Panc1 (cell line): Measurements from ENCODE around the gene FBXL4. TPM values are rescaled to one million over a fixed set of nuclear protein-coding genes. Genes with fewer than 3 reads are reported as not detected.

Experiments
- ATAC-seq: fragments of 200-7000 bp; cut with Tn5 transposase; 2 replicates; pipeline ENCODE4 v1.9.1; 2020; ENCODE audit warnings: mild to moderate bottlenecking, moderate library complexity
- BruUV-seq: library from RNA; stranded (reverse); fragments of 400-500 nt; replicated peaks from 2 replicates; lab custom pipeline; 2021; lab: Mats Ljungman, UMichigan
- CTCF ChIA-PET: fragments of 300-600 bp; sonication (Branson Sonifier 250); formaldehyde crosslinking; loops from one replicate; lab custom pipeline; 2022; ENCODE audit warnings: antibody characterized with exemption; lab: Charles Lee
- POLR2A ChIA-PET: fragments of 300-600 bp; sonication (Branson Sonifier 250); formaldehyde crosslinking; loops from one replicate; lab custom pipeline; 2022; ENCODE audit warnings: antibody characterized with exemption; lab: Charles Lee
- DNase-seq: peaks from one replicate; pipeline ENCODE4 v3.0.0-alpha.2; 2010; ENCODE audit warnings: low read depth, low spot score
- H3K27ac ChIP-seq: 2 replicates; pipeline ENCODE4 v1.5.1; 2011; ENCODE audit warnings: mild to moderate bottlenecking, low read length, inconsistent platforms
- H3K27me3 ChIP-seq: fragments of 200-500 bp; sonication (Bioruptor generic); 2 replicates; pipeline ENCODE4 v1.6.0; 2014; ENCODE audit warnings: low read length, inconsistent platforms; ENCODE audit not compliant: control insufficient read depth, insufficient read depth
- H3K36me3 ChIP-seq: fragments of 200-500 bp; sonication (Bioruptor generic); 2 replicates; pipeline ENCODE4 v1.5.1; 2014; ENCODE audit warnings: inconsistent platforms, mild to moderate bottlenecking, low read length, moderate library complexity; ENCODE audit not compliant: control insufficient read depth, insufficient read depth
- H3K4me1 ChIP-seq: 2 replicates; pipeline ENCODE4 v1.5.1; 2011; ENCODE audit warnings: inconsistent platforms, mild to moderate bottlenecking, low read length, moderate library complexity; ENCODE audit not compliant: control insufficient read depth, insufficient read depth
- H3K4me3 ChIP-seq, 2 experiments: 2 replicates each; pipeline ENCODE4 v1.5.1; 2011 to 2012; ENCODE audit warnings: low read depth in 2 of 2, low read length in 2 of 2, mild to moderate bottlenecking in 2 of 2, inconsistent platforms in 1 of 2, moderate library complexity in 1 of 2
- H3K9me3 ChIP-seq: fragments of 200-500 bp; sonication (Bioruptor generic); 2 replicates; pipeline ENCODE4 v1.5.1; 2014; ENCODE audit warnings: low read depth, mild to moderate bottlenecking, inconsistent platforms, low read length, moderate library complexity; ENCODE audit not compliant: control insufficient read depth, insufficient read depth
- POLR2AphosphoS5 ChIP-seq: IDR thresholded peaks from 2 replicates; pipeline ENCODE4 v1.6.1; 2012; ENCODE audit warnings: mild to moderate bottlenecking, low read depth, low read length, moderate library complexity
- SIN3A ChIP-seq: IDR thresholded peaks from 2 replicates; pipeline ENCODE4 v1.6.1; 2012; ENCODE audit warnings: low read depth, mild to moderate bottlenecking, low read length, moderate library complexity, borderline replicate concordance; ENCODE audit not compliant: insufficient read depth
- TCF7L2 ChIP-seq: IDR thresholded peaks from 2 replicates; pipeline ENCODE4 v1.6.1; 2011; ENCODE audit warnings: mild to moderate bottlenecking, low read depth, low read length, inconsistent platforms
- in situ Hi-C: cut with HindIII; loops from 2 replicates; pipeline ENCODE4 v1.10.0; 2016; ENCODE audit warnings: low sequenced_read_pairs, low pct_unique_long_range_greater_than_20kb
- intact Hi-C: fragments of 100-400 bp; cut with micrococcal nuclease; formaldehyde crosslinking; loops from one replicate; pipeline ENCODE4 v1.10.0; 2022; ENCODE audit not compliant: unreplicated experiment
- total RNA-seq: library from RNA; stranded (reverse); gene quantifications from one replicate; pipeline ENCODE4 v1.2.1, GENCODE V29; 2021; ENCODE audit not compliant: unreplicated experiment
- TF ChIP-seq, protein P1 (sequence below): fragments of 450-650 bp; IDR thresholded peaks from 2 replicates; pipeline ENCODE4 v1.5.1; 2017; ENCODE audit warnings: mild to moderate bottlenecking
- TF ChIP-seq, protein P2 (sequence below), 2 experiments: IDR thresholded peaks; 2 replicates each; pipeline ENCODE4 v1.6.1; 2011 to 2012; ENCODE audit warnings: low read depth in 2 of 2, control low read depth in 1 of 2, low read length in 1 of 2, mild to moderate bottlenecking in 1 of 2, moderate library complexity in 1 of 2; ENCODE audit not compliant: insufficient read depth in 1 of 2

Gene FBXL4
- total RNA-seq, 1 experiment from 2014 or later, result 11.5 TPM

- DNase-seq, result no peak
- peak overlapping the region; percentile 45 to 60 for H3K4me3 ChIP-seq
- H3K4me1 ChIP-seq, result peaks cover 9% of the 10 kb centered on the region
- TF ChIP-seq SIN3A (no peak), POLR2AphosphoS5 (no peak), TCF7L2 (no peak)
- TF ChIP-seq, protein P1, sequence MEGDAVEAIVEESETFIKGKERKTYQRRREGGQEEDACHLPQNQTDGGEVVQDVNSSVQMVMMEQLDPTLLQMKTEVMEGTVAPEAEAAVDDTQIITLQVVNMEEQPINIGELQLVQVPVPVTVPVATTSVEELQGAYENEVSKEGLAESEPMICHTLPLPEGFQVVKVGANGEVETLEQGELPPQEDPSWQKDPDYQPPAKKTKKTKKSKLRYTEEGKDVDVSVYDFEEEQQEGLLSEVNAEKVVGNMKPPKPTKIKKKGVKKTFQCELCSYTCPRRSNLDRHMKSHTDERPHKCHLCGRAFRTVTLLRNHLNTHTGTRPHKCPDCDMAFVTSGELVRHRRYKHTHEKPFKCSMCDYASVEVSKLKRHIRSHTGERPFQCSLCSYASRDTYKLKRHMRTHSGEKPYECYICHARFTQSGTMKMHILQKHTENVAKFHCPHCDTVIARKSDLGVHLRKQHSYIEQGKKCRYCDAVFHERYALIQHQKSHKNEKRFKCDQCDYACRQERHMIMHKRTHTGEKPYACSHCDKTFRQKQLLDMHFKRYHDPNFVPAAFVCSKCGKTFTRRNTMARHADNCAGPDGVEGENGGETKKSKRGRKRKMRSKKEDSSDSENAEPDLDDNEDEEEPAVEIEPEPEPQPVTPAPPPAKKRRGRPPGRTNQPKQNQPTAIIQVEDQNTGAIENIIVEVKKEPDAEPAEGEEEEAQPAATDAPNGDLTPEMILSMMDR, result peak; percentile 25; the same call in 1 of the 2 replicates
- TF ChIP-seq, protein P2, sequence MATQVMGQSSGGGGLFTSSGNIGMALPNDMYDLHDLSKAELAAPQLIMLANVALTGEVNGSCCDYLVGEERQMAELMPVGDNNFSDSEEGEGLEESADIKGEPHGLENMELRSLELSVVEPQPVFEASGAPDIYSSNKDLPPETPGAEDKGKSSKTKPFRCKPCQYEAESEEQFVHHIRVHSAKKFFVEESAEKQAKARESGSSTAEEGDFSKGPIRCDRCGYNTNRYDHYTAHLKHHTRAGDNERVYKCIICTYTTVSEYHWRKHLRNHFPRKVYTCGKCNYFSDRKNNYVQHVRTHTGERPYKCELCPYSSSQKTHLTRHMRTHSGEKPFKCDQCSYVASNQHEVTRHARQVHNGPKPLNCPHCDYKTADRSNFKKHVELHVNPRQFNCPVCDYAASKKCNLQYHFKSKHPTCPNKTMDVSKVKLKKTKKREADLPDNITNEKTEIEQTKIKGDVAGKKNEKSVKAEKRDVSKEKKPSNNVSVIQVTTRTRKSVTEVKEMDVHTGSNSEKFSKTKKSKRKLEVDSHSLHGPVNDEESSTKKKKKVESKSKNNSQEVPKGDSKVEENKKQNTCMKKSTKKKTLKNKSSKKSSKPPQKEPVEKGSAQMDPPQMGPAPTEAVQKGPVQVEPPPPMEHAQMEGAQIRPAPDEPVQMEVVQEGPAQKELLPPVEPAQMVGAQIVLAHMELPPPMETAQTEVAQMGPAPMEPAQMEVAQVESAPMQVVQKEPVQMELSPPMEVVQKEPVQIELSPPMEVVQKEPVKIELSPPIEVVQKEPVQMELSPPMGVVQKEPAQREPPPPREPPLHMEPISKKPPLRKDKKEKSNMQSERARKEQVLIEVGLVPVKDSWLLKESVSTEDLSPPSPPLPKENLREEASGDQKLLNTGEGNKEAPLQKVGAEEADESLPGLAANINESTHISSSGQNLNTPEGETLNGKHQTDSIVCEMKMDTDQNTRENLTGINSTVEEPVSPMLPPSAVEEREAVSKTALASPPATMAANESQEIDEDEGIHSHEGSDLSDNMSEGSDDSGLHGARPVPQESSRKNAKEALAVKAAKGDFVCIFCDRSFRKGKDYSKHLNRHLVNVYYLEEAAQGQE (IDR thresholded peaks at IDR 0.05; ENCODE audit: insufficient read depth in 1 of 2, low read depth in 2 of 2, low read length in 1 of 2), result no peak
- no TSS peak for BruUV-seq
- in situ Hi-C loops, result no loop called here
- peak; percentile 58 for ATAC-seq
- intact Hi-C loops, result no loop called here
- H3K27ac ChIP-seq, result no peak overlapping the region
- no peaks in the 10 kb centered on the region for H3K9me3 ChIP-seq
- ChIA-PET CTCF (interaction anchor here (1.1 kb wide), 1 partner anchor 286 kb away, joined by 3 read pairs; no protein-coding TSS in a partner anchor), POLR2A (no interaction called here)
- H3K27me3 ChIP-seq, result peaks cover 61% of the 10 kb centered on the region
- no peaks in the 10 kb centered on the region for H3K36me3 ChIP-seq
These were observed 114.3 kb downstream of the FBXL4 start for GRCh38 chr6:98833307-98834059.

GRCh38 chr6:98833057-98833306 lies 114.8 kb downstream of the FBXL4 start:
- ChIA-PET CTCF (interaction anchor here (1.1 kb wide), 1 partner anchor 287 kb away, joined by 3 read pairs; no protein-coding TSS in a partner anchor), POLR2A (no interaction called here)
- peak overlapping the region; percentile 45 to 60 for H3K4me3 ChIP-seq
- DNase-seq (no peak), ATAC-seq (peak; percentile 78)
- TF ChIP-seq, protein P1, result peak; percentile 60
- TF ChIP-seq TCF7L2, result no peak
- no peaks in the 10 kb centered on the region for H3K9me3 ChIP-seq
- BruUV-seq, result no TSS peak
- no peak overlapping the region for H3K27ac ChIP-seq
- in situ Hi-C loops (no loop called here), intact Hi-C loops (no loop called here)
- H3K4me1 ChIP-seq, result peaks cover 9% of the 10 kb centered on the region
- H3K27me3 ChIP-seq, result peaks cover 56% of the 10 kb centered on the region
- no peaks in the 10 kb centered on the region for H3K36me3 ChIP-seq
